ENCODE measurements around the gene HBD. TPM values are rescaled to one million over a fixed set of nuclear protein-coding genes. Genes with fewer than 3 reads are reported as not detected.
"Not testable (repeated sequence)": the region's sequence is repeated elsewhere in the genome, so short reads cannot be mapped to it uniquely, and the experiment has no call there.

Gene HBD
- total RNA-seq, 1 donor from 2014 or later = not detected

DNA sequence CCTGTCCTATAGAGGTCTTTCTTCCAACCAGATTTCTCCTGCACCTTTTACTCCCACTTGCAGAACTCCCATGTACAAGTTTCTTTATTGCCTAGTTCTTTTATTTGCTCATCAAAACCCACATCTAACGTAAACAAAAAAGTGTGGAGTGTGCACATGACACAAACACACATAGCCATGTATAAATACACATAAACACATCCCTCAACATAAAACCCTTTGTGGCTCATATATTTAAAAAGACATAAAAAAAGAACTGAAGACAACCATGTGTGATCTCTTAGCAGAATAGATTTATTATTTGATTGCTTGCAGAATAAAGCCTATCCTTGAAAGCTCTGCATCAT, 18.6 kb upstream of the HBD start:
- DNase-seq = no peak

DNA sequence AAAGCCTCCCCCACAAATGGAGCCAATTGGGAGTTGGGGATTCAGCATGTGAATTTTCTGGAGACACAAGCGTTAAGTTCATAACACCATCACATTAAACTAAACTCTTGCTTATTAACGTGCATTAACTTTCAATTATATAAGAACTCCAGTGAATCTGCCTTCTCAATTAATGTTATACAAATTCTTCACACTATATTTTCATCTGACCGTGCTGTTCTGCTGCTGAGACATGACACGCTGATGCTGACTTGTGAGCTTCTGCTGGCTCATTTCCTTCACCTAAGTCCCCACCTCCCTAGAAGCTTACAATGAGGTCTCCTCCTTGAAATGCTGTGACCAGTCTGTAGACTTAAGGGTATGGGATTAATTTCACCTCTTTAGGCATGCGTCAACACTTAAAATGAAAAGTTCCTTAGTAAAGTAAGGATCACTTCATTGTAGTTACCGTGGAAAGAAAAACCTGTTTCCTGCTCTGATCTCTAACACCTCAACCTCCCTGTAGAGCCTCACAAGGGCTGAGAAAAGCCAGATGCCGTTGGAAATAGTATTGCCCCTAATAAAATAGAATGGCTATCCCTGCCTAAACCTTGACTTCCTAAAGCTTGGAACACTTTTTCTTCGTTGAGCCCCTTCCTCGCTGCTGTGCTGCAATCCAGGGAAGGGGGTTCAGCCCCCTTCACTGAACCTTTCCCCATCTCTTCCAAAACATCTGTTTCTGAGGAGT, 18.1 kb upstream of the HBD start:
- DNase-seq = no peak

DNA sequence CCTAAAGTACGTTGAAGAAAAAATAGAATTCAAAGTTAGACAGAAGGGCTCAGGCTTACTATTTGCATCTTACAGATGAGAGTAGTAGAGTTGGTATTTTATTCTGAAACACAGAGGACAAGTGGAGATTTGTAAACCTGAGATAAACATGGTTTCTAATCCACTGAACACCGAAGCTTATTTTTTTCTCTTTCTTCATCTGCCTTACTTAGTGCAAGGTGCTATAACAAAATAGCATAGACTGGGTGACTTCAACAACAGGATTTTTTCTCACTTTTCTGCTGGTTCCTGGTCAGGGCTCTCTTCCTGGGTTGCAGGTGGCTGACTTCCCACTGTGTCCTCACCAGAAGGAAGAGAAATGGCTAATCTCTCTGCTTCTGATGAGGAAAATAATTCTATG, 17.5 kb upstream of the HBD start:
- no peak for DNase-seq

DNA sequence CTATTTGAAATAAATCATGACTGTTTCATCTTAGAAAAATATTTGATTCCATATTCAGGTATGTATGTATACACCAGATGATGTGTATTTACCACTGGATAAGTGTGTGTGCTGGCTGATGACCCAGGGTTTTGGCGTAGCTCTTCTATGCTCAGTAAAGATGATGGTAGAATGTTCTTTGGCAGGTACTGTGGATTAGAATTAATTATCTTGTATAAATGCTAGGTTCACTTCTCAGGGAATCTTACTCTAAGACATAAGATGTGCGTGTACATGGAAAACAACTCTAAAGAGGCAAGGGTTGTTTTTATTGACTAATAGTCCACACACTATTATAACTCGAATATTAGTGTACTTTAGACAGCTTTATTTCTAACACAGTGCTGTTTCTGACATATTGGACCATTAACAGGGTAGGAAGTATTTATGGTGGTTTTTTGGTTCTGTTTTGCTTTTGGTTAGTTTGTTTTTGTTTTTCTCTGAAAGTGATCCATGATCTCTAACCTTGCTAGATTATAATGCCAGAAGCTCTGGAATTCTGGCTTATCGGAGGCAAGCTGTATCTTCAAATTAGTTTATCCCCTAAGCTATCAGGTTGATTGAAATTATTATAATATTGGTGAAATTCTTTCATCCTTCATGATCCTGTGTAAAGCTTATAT, 16.4 kb upstream of the HBD start:
- DNase-seq = no peak

DNA sequence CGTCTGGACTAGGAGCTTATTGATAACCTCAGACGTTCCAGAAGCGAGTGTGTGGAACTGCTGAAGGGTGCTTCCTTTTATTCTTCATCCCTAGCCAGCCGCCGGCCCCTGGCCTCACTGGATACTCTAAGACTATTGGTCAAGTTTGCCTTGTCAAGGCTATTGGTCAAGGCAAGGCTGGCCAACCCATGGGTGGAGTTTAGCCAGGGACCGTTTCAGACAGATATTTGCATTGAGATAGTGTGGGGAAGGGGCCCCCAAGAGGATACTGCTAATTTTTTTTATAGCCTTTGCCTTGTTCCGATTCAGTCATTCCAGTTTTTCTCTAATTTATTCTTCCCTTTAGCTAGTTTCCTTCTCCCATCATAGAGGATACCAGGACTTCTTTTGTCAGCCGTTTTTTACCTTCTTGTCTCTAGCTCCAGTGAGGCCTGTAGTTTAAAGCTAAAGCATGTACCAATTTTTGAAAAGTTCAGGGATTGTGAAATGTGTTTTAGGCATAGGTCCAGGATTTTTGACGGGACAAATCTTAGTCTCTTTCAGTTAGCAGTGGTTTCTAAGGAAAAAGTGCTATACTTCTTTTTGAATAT, 15.6 kb upstream of the HBD start, which contains the start of gene HBG1:
TSS of gene HBG1 (minus strand) at position 51 of the 590 bp plus-strand sequence. CDS start 53 bp downstream, outside the sequence.
- not testable (repeated sequence) for DNase-seq

DNA sequence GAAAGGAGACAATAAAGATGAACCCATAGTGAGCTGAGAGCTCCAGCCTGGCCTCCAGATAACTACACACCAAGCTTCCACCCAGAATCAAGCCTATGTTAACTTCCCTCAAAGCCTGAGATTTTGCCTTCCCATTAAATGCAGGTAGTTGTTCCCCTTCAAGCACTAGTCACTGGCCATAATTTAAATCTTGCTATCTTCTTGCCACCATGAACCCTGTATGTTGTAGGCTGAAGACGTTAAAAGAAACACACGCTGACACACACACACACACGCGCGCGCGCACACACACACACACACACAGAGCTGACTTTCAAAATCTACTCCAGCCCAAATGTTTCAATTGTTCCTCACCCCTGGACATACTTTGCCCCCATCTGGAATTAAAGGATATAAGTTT, 14.2 kb upstream of the HBD start:
- not testable (repeated sequence) for DNase-seq

DNA sequence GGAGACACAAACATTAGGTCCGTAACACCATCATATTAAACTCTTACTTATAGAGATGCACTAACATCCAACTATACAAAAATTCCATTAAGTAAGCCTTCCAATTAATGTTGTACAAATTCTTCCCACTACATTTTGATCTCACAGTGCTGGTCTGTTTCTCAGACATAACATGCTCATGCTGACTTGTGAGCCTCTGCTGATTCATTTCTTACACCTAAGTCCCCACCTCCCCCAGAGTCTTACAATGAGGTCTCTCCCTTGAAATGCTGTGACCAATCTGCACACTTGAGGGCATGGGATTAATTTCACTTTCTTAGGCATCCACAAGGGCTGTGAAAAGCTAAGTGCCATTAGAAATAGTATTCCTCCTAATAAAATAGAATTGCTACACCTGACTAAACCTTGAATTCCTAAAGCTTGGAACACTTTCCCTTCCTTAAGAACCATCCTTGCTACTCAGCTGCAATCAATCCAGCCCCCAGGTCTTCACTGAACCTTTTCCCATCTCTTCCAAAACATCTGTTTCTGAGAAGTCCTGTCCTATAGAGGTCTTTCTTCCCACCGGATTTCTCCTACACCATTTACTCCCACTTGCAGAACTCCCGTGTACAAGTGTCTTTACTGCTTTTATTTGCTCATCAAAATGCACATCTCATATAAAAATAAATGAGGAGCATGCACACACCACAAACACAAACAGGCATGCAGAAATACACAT, 13.3 kb upstream of the HBD start:
- DNase-seq = no peak

DNA sequence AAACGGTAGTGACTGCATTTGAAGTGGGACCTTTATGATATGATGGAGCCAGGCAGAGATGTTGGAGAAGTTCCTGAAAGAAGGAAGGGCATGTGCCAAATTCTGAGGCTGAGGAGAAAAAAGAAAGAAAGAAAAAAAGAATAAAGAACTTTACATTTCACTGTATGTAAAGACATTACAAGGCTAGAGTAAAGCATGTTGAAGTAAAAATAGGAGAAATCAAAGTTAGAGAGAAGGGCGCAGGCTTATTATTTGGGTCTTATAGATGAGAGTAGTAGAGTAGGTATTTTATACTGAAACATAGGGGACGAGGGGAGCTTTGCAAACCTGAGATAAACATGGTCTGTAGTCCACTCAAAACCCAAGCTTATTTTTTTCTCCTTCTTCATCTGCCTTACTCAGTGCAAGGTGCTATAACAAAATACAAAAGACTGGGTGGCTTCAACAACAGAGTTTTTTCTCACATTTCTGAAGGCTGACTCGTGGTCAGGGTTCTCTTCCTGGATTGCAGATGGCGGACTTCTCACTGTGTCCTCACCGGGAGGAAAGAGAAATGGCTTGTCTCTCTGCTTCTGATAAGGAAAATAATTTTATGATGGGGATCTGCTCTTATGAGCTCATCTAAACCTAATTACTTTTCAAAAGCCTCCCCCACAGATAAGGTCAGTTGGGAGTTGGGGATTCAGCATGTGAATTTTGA, 12.6 kb upstream of the HBD start:
- no peak for DNase-seq

DNA sequence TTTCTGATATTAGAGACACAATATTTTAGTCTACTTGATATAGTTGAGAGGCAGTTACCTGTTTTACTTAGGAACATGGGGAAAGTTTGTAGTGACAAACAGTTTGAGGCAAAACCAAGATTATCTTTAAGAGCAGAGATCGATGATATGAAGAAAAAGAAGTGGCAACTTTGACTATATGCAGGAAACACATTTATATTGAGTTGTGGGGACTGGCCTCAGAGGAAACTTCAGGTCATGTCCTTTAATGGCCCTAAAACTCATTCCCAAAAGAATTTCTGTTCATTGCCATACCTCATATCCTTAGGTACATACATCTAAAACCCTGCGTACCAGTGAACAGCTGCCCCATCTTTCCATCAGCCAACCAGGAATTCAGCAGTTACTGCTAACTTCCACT, 10.9 kb upstream of the HBD start:
- no peak for DNase-seq

DNA sequence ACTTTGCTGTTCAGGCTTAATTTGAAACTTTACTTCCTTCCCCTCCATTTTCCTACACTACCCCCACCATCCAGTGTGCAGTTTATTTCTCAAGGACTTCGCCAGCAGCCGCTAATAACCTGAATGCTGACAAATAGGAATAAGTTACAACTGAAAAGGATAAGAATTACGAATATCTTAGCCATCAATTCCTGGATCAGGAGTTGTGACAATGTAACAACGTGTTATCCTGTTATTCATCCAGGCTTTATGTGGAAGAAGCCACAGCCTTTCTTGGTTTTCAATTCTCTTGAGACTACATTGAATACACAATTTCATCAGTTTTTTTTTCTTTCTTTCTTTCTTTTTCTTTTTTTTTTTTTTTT, 9.5 kb upstream of the HBD start:
- no peak for DNase-seq

DNA sequence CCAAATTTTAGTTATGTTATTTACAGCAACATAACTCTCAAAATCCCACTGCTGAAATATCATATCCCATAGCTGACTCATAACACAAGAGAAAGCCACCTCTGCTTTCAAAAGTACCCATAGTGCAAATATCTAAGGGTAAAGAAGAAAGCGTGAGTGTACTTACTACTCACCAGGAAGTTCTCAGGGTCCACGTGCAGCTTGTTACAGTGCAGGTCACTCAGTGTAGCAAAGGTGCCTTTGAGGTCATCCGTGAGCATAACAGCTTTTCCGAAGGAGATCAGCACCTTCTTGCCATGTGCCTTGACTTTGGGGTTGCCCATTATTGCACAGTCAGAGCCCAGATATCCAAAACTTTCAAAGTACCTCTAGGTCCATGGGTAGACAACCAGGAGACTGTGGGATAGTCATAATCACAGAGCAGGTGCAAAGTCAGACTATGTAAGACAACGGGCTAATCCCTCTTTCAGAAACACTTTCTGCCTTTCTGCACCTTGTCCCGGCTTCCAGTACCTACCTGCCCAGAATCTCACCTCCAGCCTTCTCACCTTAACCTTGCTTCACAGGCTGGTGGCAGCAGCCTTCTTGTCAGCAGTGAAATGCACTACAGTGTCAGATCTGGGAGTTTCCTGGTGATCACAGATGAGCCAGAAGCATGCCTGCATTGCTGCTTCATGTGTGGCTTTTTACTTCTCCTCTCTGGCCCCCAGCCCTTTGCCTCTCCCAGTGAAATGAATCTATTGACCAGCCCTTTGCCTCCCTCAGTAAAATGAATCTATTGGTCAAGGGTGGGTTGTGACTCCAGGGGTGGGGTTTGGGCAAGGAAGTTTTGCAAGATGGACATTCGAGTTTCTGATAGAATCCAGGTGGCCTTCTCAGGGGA, 8.9 kb upstream of the HBD start:
- DNase-seq = no peak

DNA sequence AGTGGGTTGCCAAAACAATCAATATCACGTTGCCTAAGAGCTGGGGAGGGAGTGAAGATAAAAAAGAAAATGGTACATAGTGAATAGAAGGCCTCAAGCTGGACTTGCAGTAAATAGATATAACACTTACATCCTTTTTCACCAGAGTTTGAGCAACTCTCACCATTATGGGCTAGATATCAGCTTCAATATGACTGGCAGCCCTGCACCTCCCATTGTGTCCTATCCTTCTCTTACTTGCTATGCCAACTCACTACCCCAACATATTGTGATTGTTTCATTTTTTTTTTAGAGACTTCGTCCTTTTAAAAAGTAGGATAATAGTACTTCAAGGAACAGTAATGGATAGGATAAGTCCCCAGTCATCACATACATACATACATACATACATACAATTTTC, 7.9 kb upstream of the HBD start:
- no peak for DNase-seq

DNA sequence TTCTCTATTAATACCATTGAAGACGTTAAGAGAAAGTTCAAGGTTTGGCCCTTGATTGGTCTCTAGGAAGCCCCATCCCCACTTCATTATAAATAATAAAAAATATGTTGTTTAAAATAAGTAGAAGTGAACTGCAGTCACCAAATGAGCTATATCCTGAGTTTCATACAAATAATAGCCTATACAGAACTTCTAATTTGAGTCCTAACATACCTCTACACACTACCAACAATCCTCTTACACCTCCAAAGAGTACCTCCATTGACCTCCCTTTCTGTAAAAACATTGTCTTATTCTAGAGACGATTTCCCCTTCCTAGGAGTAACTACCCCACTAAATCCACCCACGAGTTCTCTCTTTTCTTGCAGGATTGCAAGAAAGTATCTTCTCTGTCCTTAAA, 7.2 kb upstream of the HBD start:
- DNase-seq = no peak

DNA sequence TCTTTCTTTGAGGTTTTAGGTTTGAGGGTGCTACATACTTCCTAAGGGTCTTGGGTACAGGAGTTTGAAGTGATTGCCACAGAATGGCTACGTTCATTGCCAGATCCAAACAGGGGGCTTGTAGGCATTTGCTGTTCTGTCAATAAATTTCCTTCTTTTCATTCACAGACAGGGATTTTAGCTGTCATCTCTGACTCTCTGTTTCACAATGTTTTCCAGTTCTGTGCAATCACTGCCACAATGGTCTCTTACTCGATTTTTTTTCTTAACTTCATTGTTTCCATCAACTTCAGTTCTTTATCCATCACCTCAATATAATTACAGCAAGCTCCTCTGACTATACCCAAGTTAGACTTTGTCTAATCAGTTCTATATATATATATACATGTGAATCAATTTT, 6.2 kb upstream of the HBD start:
- DNase-seq = no peak

DNA sequence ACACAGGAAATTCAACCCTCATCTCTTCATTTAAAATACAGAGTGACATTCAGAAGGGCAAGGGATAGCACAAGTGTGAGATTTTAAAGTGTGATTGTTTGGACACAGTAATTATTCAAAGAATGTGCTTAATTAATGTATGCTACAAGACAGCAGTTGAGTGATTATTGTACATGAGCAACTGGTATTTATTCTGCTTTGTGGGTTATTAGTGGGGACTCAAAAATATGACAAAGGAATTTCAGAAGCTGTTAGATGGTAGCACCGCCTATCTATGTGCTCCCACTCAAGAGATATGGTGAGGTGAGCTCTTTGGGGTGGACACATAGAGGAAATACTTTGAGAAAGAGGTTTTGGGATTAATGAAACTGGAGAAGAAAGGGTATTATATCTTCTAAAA, 5.8 kb upstream of the HBD start:
- no peak for DNase-seq

DNA sequence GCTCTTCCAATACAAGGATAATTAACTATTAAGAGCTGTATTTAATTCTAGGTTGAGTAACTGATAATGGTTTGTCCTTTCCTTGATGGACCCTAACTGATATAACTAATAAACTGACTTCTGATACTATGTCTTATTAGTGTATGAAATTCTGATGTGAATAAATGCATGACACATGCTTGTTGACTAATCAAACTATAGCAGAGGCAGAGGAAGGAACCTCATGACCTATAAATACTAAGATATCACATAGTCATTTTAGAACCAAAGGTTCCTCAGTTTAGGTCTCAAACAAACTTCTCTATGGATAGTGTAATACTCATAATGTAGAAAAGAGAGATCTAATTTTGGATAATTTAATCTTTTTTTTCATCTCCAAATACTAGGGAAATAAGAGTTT, 4.8 kb upstream of the HBD start:
- DNase-seq = no peak

DNA sequence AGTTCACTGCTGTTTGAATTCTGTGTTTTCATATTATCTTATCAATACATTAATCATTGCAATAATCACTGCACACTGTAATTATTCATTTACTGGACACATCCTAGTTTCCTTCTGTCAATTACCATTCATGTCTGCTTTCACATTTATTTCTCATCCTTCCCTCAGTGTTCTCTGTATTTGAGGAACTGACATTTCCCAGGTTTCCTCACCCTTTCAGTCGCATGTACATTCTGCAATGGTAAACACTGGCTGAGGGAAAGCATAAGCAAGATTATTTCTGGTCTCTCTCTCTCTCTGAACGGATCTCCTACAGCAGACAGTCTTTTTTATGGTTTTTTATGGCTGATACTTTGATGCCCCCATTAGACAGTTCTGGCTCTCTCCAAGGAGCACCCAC, 4.2 kb upstream of the HBD start:
- no peak for DNase-seq

DNA sequence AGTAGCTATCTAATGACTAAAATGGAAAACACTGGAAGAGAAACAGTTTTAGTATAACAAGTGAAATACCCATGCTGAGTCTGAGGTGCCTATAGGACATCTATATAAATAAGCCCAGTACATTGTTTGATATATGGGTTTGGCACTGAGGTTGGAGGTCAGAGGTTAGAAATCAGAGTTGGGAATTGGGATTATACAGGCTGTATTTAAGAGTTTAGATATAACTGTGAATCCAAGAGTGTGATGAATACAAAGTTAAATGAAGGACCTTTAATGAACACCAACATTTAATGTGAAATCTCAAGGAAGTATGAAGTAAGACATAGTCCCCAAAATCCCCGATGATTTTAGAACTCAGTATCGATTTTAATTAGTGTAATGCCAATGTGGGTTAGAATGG, 3.1 kb upstream of the HBD start:
- no peak for DNase-seq

DNA sequence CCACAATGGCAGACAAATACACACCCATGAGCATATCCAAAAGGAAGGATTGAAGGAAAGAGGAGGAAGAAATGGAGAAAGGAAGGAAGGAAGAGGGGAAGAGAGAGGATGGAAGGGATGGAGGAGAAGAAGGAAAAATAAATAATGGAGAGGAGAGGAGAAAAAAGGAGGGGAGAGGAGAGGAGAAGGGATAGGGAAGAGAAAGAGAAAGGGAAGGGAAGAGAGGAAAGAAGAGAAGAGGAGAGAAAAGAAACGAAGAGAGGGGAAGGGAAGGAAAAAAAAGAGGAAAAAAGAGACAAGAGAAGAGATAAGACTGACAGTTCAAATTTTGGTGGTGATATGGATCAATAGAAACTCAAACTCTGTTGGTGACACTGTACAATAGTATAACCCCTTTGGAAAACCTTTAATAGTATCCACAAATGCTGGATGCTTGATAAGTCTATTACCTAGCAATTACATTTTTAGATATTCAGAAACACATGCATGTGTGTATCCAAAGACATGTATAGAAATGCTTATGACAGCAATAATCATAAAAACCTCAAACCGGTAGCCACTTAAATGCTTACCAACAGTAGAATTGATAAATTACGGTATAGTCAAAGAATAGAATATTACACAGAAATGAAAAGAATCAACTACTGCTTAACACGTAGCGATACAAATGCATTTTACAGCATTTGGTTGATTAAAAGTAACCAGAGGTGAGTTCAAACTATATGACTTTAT, 1.2 kb upstream of the HBD start:
- DNase-seq = no peak

DNA sequence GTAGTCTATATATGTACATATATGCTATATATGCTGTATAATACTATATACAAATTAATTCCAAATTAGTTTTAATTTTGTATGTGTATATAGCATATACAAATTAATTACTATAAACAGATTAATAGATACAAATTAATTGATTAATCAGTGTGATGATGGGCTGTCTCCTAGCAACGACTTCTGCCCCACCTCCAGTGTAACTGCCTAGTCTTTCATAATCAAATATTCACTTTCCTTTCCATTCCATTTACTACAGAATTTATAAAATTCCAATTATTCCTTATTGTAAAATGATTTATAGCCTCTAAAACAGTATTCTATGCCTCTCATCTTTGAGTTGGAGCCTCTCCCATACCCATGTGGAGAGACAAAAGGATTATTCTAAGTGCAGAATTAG, 976 bp downstream of the HBD start:
- no peak for DNase-seq

DNA sequence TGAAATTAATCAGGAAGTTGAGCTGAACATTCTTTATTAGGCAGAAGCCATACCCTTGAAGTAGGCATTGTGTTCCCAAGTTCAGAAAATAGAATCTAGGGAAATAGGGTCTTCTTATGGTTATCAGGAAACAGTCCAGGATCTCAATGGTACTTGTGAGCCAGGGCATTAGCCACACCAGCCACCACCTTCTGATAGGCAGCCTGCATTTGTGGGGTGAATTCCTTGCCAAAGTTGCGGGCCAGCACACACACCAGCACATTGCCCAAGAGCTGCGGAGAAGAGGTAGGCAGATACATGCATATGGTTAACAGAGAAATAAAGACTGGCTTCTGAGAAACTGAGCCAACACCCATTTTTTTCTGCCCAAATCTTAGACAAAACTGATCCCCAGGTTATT, 1.5 kb downstream of the HBD start:
- no peak for DNase-seq

Data from occipital lobe (tissue), 2 donors.